ENCODE data around the gene DAG1. TPM values are rescaled to one million over a fixed set of nuclear protein-coding genes. Genes with fewer than 3 reads are reported as not detected.

Gene DAG1
- total RNA-seq = 21.5 and 31.4 TPM in 2 replicates

DNA sequence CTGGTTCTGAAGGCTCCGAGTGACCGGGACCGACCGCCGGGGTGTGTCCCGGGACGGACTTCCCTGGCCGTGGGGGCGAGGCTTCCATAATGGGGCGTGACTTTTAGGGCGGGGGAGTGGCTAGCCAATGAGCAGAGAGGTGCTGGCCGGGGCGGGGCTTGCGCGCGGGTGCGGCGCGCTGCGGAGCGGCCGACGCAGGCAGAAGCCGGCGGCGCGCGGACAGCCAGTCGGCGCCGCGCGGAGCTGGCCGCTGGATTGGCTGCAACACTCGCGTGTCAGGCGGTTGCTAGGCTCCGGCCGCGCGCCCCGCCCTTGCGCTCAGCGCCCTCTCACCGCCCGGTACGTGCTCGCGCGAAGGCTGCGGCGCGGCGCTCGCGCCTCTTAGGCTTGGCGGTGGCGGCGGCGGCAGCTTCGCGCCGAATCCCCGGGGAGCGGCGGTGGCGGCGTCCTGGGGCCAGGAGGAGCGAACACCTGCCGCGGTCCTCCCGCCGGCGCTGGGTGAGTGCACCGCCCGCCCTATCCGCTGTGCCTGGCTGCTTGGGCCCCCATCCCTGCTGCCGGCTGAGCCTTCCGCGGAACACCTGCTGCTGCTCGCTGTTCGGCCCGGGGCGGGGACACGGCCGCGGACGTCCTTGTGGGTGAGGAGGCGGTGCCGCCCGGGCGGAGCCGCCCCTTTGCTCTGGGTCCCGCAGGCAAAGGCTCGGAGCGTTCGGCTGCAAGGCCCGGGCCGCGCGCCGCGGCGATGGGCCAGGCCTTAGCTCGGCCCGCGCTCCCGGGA lies at the start of gene DAG1:
TSS of gene DAG1 (plus strand) at position 332 of the 778 bp plus-strand sequence. CDS start 40,268 bp downstream, outside the sequence.

DNA sequence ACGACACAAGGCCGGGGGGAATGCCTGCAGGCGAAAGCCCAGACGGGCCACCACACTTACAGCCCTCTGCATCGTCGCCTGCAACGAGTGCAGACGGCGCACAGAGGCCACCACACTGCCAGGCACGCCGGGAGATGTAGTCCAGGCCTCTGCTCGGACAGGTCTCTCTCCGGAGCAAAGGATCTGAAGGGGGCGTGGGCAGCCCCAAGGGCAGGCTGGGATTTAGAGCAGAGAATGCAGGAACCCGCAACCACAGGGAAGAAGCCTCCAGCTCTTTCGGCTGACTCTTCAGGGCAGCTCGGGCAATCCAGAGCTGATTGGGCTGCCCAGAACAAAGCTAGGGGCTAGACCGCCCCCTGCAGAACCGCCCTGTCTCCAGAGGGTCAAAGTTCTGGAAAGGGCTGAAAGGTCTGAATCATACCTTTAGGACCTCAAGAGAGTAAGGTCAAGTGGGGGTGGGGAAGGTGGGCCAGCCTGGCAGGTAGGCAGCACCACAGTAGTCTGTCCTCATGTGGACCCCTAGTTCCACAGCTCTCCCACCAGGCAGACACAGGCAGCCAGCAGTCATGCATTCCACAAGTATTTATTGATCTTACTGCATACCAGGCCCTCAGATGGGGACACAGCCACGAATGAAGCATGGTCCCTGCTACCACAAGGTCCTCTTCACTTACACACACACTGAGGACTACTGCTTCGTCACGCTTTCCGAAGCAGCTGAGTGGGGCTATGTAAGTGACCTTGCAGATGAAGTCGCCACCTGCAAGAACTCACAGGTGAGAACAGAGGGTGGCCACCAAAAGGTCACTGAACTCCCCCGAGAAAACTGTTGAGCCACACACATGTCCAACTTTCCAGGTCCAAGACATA lies 47.5 kb upstream of the DAG1 start, which contains the start of gene AMT:
TSS of gene AMT (minus strand) at position 95 of the 870 bp plus-strand sequence. CDS start at position 72, 23 bp downstream.

DNA sequence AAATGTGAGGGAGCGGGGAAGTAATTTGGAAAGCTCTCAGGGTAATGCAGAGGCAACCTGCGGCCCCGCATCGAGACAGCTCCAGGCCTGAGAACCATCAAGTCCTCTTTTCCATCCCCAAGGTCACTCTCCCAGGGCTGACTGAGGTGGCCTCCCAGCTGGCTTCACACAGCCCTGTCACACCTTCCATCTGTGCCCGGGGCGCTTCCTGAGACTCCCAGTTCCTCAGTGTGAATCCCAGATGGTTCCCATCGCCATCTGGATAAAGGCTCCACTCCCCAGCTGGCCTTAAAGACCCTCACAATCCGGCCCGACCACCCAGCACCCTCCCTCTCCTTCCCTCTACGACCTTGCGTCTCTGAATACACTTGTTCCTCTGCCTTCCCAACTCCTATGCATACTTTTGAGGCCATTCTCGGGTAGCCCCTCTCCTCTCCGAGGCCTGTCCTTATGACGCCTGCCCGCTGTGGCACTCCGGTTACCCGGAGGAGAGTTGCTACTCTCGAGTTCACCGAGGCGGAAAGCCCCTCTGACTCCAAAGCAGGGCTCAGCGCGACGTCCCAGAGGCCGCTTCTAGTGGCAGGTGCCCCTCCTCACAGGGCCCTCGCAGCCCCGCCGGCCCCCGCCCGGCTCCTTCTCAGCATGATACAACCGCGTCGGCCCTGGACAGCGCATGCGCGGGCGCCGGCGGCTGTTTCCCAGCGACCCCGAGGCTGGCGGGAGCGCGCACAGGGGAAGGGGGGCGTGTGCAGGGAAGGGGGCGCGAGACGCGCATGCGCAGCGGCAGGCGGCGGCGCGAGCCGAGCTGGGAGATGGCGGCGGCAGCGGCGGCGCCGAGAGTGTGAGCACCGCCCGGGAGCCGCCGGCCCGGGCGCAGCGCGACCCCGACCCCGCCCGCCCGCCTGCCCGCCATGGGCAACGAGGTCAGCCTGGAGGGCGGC lies 83.9 kb downstream of the DAG1 start, which contains the start of gene BSN:
TSS of gene BSN (plus strand) at position 786 of the 941 bp plus-strand sequence. CDS start at position 912, 126 bp downstream.

Other genes with a start within 250 kb of the DAG1 start
- gene C3orf62, start 193.0 kb upstream of the DAG1 start, total RNA-seq = 0.85 and 1.7 TPM in 2 replicates
- gene USP4, start 130.2 kb upstream of the DAG1 start, total RNA-seq = 17.8 and 21.7 TPM in 2 replicates
- gene GPX1, start 111.9 kb upstream of the DAG1 start, total RNA-seq = 436 and 442 TPM in 2 replicates
- gene RHOA, start 58.3 kb upstream of the DAG1 start, total RNA-seq = 401 and 422 TPM in 2 replicates
- 16.6 and 18.8 TPM in 2 replicates for gene TCTA, start 57.8 kb upstream of the DAG1 start, total RNA-seq
- 0.71 and 1.5 TPM in 2 replicates for gene AMT, start 47.8 kb upstream of the DAG1 start, total RNA-seq
- 4.4 and 13.2 TPM in 2 replicates for gene NICN1, start 40.9 kb upstream of the DAG1 start, total RNA-seq
- gene BSN, start 84.2 kb downstream of the DAG1 start, total RNA-seq = under 0.01 TPM in 2 replicates
- 109 and 116 TPM in 2 replicates for gene APEH, start 204.1 kb downstream of the DAG1 start, total RNA-seq
- gene MST1, start 219.2 kb downstream of the DAG1 start, total RNA-seq = 6.0 TPM in 2 replicates
- 20.5 and 20.6 TPM in 2 replicates for gene RNF123, start 219.3 kb downstream of the DAG1 start, total RNA-seq
- gene AMIGO3, start 249.4 kb downstream of the DAG1 start, total RNA-seq = not detected in 2 replicates

Measured in smooth muscle cell of bladder (primary cell).